HT1080 (cell line): ENCODE measurements around the gene BST1. TPM values are rescaled to one million over a fixed set of nuclear protein-coding genes. Genes with fewer than 3 reads are reported as not detected.

Experiments used
- DNase-seq: peaks from one replicate; pipeline ENCODE4 v3.0.0-alpha.2; 2015; ENCODE audit warnings: low read depth
- total RNA-seq: library from RNA; depleted of rRNA; stranded (reverse); fragments of >200 nt; shearing (Covaris generic); gene quantifications from 2 replicates; pipeline ENCODE4 v1.2.3, GENCODE V29; 2014; rRNA removed

BST1 gene
- total RNA-seq, 1 experiment from 2014 or later: 0.43 TPM

GRCh38 chr4:15778289-15779241 lies 75.7 kb downstream of the BST1 start, which contains the start of gene CD38:
TSS of gene CD38 (plus strand) at chr4:15778328. CDS start at chr4:15778415, 87 bp downstream.
- DNase-seq: no peak

GRCh38 chr4:15779306-15779705 lies 76.4 kb downstream of the BST1 start:
- DNase-seq: no peak

GRCh38 chr4:15779809-15780208 lies 76.9 kb downstream of the BST1 start:
- no peak for DNase-seq

- no peak for DNase-seq
Observed at GRCh38 chr4:15781427-15782095, 78.7 kb downstream of the BST1 start.

Other genes with a start within 250 kb of the BST1 start
- gene CC2D2A, start 233.2 kb upstream of the BST1 start, total RNA-seq: 15.3 and 22.0 TPM in 2 replicates
- 83.0 and 95.5 TPM in 2 replicates for gene FBXL5, start 47.7 kb upstream of the BST1 start, total RNA-seq
- 55.8 and 88.4 TPM in 2 replicates for gene FAM200B, start 21.2 kb upstream of the BST1 start, total RNA-seq
- 0.06 and 0.23 TPM in 2 replicates for gene CD38, start 75.3 kb downstream of the BST1 start, total RNA-seq
- gene FGFBP1, start 235.7 kb downstream of the BST1 start, total RNA-seq: 0.05 and 0.47 TPM in 2 replicates